ENCODE measurements around the gene ALG13.

The ALG13 gene

DNA sequence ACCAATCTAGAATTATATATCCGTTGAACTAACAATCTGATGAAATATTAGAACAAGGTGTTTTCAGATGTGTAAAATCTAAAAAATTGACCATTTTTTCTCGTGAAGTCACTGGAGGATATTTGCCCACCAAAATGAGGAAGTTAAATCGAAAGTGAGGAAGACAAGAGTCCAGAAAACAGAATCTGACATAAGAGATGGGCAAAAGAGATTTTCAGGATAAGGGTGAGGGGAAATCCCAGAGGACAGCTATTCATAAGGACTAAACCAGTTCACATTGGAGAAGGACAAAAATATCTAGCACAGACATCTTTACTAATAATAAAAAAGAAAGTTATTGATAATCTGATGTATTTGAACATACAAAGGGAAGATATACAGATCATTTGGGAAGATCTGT, 18.7 kb upstream of the ALG13 start:
- H3K27ac ChIP-seq (replicated peaks), result no peak overlapping the region
- TF ChIP-seq POLR2AphosphoS5 (IDR thresholded peaks at IDR 0.05; ENCODE audit: low read depth), result no peak
- TF ChIP-seq GABPA (IDR thresholded peaks at IDR 0.05; ENCODE audit: low read depth), result no peak
- no peak for TF ChIP-seq REST (IDR thresholded peaks at IDR 0.05; ENCODE audit: insufficient replicate concordance, low read depth)
- TF ChIP-seq, protein P1, sequence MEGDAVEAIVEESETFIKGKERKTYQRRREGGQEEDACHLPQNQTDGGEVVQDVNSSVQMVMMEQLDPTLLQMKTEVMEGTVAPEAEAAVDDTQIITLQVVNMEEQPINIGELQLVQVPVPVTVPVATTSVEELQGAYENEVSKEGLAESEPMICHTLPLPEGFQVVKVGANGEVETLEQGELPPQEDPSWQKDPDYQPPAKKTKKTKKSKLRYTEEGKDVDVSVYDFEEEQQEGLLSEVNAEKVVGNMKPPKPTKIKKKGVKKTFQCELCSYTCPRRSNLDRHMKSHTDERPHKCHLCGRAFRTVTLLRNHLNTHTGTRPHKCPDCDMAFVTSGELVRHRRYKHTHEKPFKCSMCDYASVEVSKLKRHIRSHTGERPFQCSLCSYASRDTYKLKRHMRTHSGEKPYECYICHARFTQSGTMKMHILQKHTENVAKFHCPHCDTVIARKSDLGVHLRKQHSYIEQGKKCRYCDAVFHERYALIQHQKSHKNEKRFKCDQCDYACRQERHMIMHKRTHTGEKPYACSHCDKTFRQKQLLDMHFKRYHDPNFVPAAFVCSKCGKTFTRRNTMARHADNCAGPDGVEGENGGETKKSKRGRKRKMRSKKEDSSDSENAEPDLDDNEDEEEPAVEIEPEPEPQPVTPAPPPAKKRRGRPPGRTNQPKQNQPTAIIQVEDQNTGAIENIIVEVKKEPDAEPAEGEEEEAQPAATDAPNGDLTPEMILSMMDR (IDR thresholded peaks at IDR 0.05; ENCODE audit: insufficient read depth, low read length), result no peak
- TF ChIP-seq SPI1 (IDR thresholded peaks at IDR 0.05; ENCODE audit: borderline replicate concordance, low read depth), result 0 out of 2 replicates have a peak, but pooled peaks have one; percentile 7
- no peak overlapping the region for H3K4me3 ChIP-seq (replicated peaks; ENCODE audit: insufficient read depth, low read length)
- no peak for DNase-seq (ENCODE audit: low read depth in 1 of 2, low spot score in 1 of 2)
- no peaks in the 10 kb centered on the region for H3K27me3 ChIP-seq (ENCODE audit: insufficient read depth, poor library complexity, severe bottlenecking)

- no peak overlapping the region for H3K27ac ChIP-seq (replicated peaks)
- H3K27me3 ChIP-seq (ENCODE audit: insufficient read depth, poor library complexity, severe bottlenecking), result no peaks in the 10 kb centered on the region
- DNase-seq (ENCODE audit: low read depth in 1 of 2, low spot score in 1 of 2), result no peak
- TF ChIP-seq, protein P1 (IDR thresholded peaks at IDR 0.05; ENCODE audit: insufficient read depth, low read length), result no peak
- TF ChIP-seq SPI1 (IDR thresholded peaks at IDR 0.05; ENCODE audit: borderline replicate concordance, low read depth), result no peak
- no peak for TF ChIP-seq POLR2AphosphoS5 (IDR thresholded peaks at IDR 0.05; ENCODE audit: low read depth)
- TF ChIP-seq REST (IDR thresholded peaks at IDR 0.05; ENCODE audit: insufficient replicate concordance, low read depth), result no peak
- H3K4me3 ChIP-seq (replicated peaks; ENCODE audit: insufficient read depth, low read length), result no peak overlapping the region
Observed at GRCh38 chrX:111671668-111672067, 9.3 kb upstream of the ALG13 start.

- Histone ChIP-seq H3K4me3 (replicated peaks; ENCODE audit: insufficient read depth, low read length) (no peak overlapping the region), H3K27ac (replicated peaks) (no peak overlapping the region), H3K27me3 (ENCODE audit: insufficient read depth, poor library complexity, severe bottlenecking) (no peaks in the 10 kb centered on the region)
- DNase-seq (ENCODE audit: low read depth in 1 of 2, low spot score in 1 of 2), result no peak
- TF ChIP-seq REST (IDR thresholded peaks at IDR 0.05; ENCODE audit: insufficient replicate concordance, low read depth), result no peak
- TF ChIP-seq, protein P1 (IDR thresholded peaks at IDR 0.05; ENCODE audit: insufficient read depth, low read length), result no peak
- no peak for TF ChIP-seq SPI1 (IDR thresholded peaks at IDR 0.05; ENCODE audit: borderline replicate concordance, low read depth)
- TF ChIP-seq GABPA (IDR thresholded peaks at IDR 0.05; ENCODE audit: low read depth), result no peak
- TF ChIP-seq POLR2AphosphoS5 (IDR thresholded peaks at IDR 0.05; ENCODE audit: low read depth), result no peak
Observed at GRCh38 chrX:111687305-111687704, 6.3 kb downstream of the ALG13 start.

All from HL-60 (cell line).